ENCODE results near the gene EPS8. TPM values are rescaled to one million over a fixed set of nuclear protein-coding genes. Genes with fewer than 3 reads are reported as not detected.

EPS8 gene
- total and polyA plus RNA-seq, 3 donors from 2014 or later = 40.0 to 81.8 (median 65.3) TPM

GRCh38 chr12:15650399-15651128 is 138.6 kb downstream of the EPS8 start:
- WGBS, 2 donors = 79 to 83% methylated on average over 6 of the region's 6 CpGs
- no peak overlapping the region for H3K4me3 ChIP-seq
- no peaks in the 10 kb centered on the region for H3K36me3 ChIP-seq (ENCODE audit: low read depth, missing control alignments)
- no peak for DNase-seq
- H3K9me3 ChIP-seq = no peaks in the 10 kb centered on the region
- H3K27ac ChIP-seq = no peak overlapping the region
- H3K27me3 ChIP-seq = no peaks in the 10 kb centered on the region
- TF ChIP-seq POLR2A (IDR thresholded peaks at IDR 0.05) = no peak
- TF ChIP-seq, protein P1, sequence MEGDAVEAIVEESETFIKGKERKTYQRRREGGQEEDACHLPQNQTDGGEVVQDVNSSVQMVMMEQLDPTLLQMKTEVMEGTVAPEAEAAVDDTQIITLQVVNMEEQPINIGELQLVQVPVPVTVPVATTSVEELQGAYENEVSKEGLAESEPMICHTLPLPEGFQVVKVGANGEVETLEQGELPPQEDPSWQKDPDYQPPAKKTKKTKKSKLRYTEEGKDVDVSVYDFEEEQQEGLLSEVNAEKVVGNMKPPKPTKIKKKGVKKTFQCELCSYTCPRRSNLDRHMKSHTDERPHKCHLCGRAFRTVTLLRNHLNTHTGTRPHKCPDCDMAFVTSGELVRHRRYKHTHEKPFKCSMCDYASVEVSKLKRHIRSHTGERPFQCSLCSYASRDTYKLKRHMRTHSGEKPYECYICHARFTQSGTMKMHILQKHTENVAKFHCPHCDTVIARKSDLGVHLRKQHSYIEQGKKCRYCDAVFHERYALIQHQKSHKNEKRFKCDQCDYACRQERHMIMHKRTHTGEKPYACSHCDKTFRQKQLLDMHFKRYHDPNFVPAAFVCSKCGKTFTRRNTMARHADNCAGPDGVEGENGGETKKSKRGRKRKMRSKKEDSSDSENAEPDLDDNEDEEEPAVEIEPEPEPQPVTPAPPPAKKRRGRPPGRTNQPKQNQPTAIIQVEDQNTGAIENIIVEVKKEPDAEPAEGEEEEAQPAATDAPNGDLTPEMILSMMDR (IDR thresholded peaks at IDR 0.05) = no peak
- H3K4me1 ChIP-seq = no peaks in the 10 kb centered on the region
- intact Hi-C loops (cut with DNase I; ENCODE audit: low total_unique reads) = no loop called here

GRCh38 chr12:15649347-15649746 is 139.8 kb downstream of the EPS8 start:
- DNase-seq = no peak
- no peaks in the 10 kb centered on the region for H3K4me1 ChIP-seq
- no peaks in the 10 kb centered on the region for H3K36me3 ChIP-seq (ENCODE audit: low read depth, missing control alignments)
- intact Hi-C loops (cut with DNase I; ENCODE audit: low total_unique reads) = no loop called here
- H3K27me3 ChIP-seq = no peaks in the 10 kb centered on the region
- no peak overlapping the region for H3K27ac ChIP-seq
- TF ChIP-seq, protein P1 (IDR thresholded peaks at IDR 0.05) = no peak
- TF ChIP-seq POLR2A (IDR thresholded peaks at IDR 0.05) = no peak
- no peaks in the 10 kb centered on the region for H3K9me3 ChIP-seq
- H3K4me3 ChIP-seq = no peak overlapping the region
- WGBS, 2 donors = 78 to 81% methylated on average over 1 of the region's 1 CpG

DNA sequence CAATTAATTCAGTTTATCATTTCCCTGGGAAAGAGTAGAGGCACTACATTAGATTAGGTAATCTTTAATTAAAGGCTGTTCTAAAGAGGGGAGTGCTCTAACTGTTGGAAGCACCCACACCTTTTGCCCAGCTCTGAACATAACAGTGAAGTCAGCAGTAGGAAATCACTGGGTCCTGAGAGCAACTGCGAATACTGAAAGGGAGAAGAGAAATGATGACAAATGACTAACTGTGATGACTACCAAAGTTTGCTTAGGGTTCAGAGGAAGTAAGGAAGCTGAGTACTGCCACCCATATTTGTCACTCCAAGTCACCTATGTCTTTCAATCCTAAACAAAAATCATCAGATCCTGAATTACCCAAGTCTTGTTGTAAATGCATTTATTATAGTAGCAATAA is 140.6 kb downstream of the EPS8 start:
- DNase-seq = no peak
- H3K4me3 ChIP-seq = no peak overlapping the region
- intact Hi-C loops (cut with DNase I; ENCODE audit: low total_unique reads) = no loop called here
- TF ChIP-seq, protein P1 (IDR thresholded peaks at IDR 0.05) = no peak
- TF ChIP-seq POLR2A (IDR thresholded peaks at IDR 0.05) = no peak
- H3K9me3 ChIP-seq = no peaks in the 10 kb centered on the region
- H3K4me1 ChIP-seq = no peaks in the 10 kb centered on the region
- H3K36me3 ChIP-seq (ENCODE audit: low read depth, missing control alignments) = no peaks in the 10 kb centered on the region
- no peaks in the 10 kb centered on the region for H3K27me3 ChIP-seq
- 81 to 91% methylated on average over 1 of the region's 1 CpG for WGBS, 2 donors
- no peak overlapping the region for H3K27ac ChIP-seq

DNA sequence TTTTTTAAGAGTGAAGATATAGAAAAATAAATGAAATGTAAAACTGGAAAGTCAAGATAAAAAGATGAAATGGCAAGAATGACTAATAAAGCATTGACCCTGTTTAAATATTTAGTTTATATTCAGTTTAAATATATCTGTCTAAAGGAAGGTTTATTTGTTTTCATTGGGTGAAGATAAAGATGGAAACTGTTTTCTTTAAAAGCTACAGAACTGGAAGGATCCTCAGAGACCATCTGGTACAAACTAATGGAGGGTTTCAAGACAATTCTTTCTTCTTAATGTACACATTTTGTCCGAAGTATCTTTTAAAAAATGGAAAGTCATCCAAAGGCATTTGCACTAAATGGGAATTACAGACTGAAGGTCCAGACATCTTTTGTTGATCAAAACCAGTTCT is 142.6 kb downstream of the EPS8 start:
- no peak for DNase-seq
- Histone ChIP-seq H3K27me3 (no peaks in the 10 kb centered on the region), H3K9me3 (no peaks in the 10 kb centered on the region), H3K4me1 (no peaks in the 10 kb centered on the region), H3K36me3 (ENCODE audit: low read depth, missing control alignments) (no peaks in the 10 kb centered on the region), H3K4me3 (no peak overlapping the region), H3K27ac (no peak overlapping the region)
- WGBS, 2 donors = 0% methylated on average over 1 of the region's 1 CpG
- intact Hi-C loops (cut with DNase I; ENCODE audit: low total_unique reads) = no loop called here
- TF ChIP-seq, protein P1 (IDR thresholded peaks at IDR 0.05) = no peak
- no peak for TF ChIP-seq POLR2A (IDR thresholded peaks at IDR 0.05)

DNA sequence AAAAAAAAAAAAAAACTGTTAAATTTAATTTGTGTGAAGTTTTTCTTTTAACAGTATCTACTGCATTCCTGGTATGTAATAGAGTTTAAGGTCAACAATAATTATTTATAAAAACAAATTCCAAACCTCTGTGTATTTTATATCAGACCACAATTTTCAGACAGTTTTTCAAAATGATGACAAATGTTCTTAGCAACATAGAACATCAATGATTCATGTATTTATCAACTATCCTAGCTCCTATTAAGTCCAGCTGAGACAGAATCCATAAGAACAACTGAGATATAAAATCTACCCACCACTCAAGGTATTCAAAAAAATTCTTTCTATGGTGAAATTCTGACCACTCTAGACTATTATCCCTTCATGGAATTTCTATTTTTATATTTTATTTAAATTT is 144.5 kb downstream of the EPS8 start:
- H3K4me3 ChIP-seq = no peak overlapping the region
- intact Hi-C loops (cut with DNase I; ENCODE audit: low total_unique reads) = no loop called here

More for the DNA sequence above, 144.5 kb downstream of the EPS8 start:
- Histone ChIP-seq H3K4me1 (no peaks in the 10 kb centered on the region), H3K27ac (no peak overlapping the region), H3K9me3 (no peaks in the 10 kb centered on the region), H3K36me3 (ENCODE audit: low read depth, missing control alignments) (no peaks in the 10 kb centered on the region), H3K27me3 (no peaks in the 10 kb centered on the region)
- TF ChIP-seq, protein P1 (IDR thresholded peaks at IDR 0.05) = no peak
- TF ChIP-seq POLR2A (IDR thresholded peaks at IDR 0.05) = no peak
- DNase-seq = no peak
